ENCODE results near the gene IGFL2. TPM values are rescaled to one million over a fixed set of nuclear protein-coding genes. Genes with fewer than 3 reads are reported as not detected.

IGFL2 gene
- total RNA-seq, 3 donors from 2014 or later = 0.38 to 0.53 TPM; not detected in 1

DNA sequence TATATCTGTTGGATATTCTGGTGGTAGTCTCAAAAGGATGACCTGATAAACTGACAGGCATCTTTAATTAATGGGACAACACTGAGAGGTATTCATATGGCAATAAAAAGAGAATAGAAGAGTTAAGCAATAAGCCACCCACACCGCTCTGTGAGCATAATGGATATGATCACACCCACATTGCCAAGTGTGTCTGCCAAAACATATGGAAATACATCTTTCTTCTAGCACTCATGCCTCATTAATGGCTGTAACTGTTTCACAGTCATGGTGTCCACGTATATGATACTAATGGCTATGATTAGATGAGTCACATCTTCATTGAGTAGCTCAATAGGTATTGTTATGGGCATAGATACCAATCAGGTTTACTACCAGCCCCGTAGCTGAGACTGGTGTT is 36.7 kb upstream of the IGFL2 start:
- H3K36me3 ChIP-seq (ENCODE audit: low read depth) = no peaks in the 10 kb centered on the region
- no peaks in the 10 kb centered on the region for H3K4me1 ChIP-seq (ENCODE audit: low read depth)
- ATAC-seq = no peak
- no peaks in the 10 kb centered on the region for H3K9me3 ChIP-seq
- TF ChIP-seq, protein P1, sequence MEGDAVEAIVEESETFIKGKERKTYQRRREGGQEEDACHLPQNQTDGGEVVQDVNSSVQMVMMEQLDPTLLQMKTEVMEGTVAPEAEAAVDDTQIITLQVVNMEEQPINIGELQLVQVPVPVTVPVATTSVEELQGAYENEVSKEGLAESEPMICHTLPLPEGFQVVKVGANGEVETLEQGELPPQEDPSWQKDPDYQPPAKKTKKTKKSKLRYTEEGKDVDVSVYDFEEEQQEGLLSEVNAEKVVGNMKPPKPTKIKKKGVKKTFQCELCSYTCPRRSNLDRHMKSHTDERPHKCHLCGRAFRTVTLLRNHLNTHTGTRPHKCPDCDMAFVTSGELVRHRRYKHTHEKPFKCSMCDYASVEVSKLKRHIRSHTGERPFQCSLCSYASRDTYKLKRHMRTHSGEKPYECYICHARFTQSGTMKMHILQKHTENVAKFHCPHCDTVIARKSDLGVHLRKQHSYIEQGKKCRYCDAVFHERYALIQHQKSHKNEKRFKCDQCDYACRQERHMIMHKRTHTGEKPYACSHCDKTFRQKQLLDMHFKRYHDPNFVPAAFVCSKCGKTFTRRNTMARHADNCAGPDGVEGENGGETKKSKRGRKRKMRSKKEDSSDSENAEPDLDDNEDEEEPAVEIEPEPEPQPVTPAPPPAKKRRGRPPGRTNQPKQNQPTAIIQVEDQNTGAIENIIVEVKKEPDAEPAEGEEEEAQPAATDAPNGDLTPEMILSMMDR (IDR thresholded peaks at IDR 0.05) = no peak
- H3K4me3 ChIP-seq = no peak overlapping the region
- intact Hi-C loops (cut with DNase I, micrococcal nuclease) = no loop called here
- no peak for DNase-seq

- no peaks in the 10 kb centered on the region for H3K36me3 ChIP-seq (ENCODE audit: low read depth)
- TF ChIP-seq, protein P1 (IDR thresholded peaks at IDR 0.05) = no peak
- no peak overlapping the region for H3K4me3 ChIP-seq
- H3K4me1 ChIP-seq (ENCODE audit: low read depth) = no peaks in the 10 kb centered on the region
- DNase-seq = no peak
- no peak for ATAC-seq
- no peaks in the 10 kb centered on the region for H3K9me3 ChIP-seq
- intact Hi-C loops (cut with DNase I, micrococcal nuclease) = no loop called here
Observed at GRCh38 chr19:46112527-46112926, 35.5 kb upstream of the IGFL2 start.

- Histone ChIP-seq H3K4me1 (ENCODE audit: low read depth) (no peaks in the 10 kb centered on the region), H3K36me3 (ENCODE audit: low read depth) (no peaks in the 10 kb centered on the region), H3K4me3 (no peak overlapping the region), H3K9me3 (no peaks in the 10 kb centered on the region)
- DNase-seq = no peak
- TF ChIP-seq, protein P1 (IDR thresholded peaks at IDR 0.05) = no peak
- no peak for ATAC-seq
- intact Hi-C loops (cut with DNase I, micrococcal nuclease) = no loop called here
Observed at GRCh38 chr19:46113726-46114125, 34.3 kb upstream of the IGFL2 start.

DNA sequence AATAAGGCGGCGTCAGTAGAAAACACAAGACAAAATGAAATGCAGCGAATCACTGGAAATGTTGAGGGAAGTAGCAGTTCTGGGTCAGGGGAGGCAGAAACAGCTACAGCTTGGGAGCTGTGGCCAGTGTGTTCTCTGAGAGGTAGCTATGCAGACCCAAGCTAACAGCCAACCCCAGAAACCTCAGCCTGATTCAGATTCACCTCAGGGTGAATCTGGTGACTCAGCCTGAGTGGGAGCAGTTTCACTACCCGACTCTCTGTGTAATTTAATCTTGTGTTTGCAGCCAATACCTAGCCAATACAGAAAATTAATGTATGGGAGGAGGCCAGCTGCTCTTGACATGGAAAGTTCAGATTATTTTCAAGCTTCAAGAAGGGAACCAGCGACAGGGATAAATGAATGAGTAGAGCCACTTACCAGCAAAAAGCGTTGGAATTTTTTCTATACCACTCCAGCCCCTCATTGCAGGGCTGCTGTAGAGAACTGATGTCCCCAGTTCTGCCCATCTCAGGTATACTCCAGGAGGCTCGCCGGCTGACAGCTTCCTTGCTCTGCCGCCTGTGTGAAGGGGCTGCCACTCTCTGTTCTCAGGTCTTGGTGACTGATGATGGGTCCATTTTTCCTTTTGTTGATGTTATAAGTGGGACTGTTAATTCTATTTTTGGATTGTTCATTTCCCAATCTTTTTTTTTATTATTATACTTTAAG is 32.5 kb upstream of the IGFL2 start:
- TF ChIP-seq, protein P1 (IDR thresholded peaks at IDR 0.05) = no peak
- intact Hi-C loops (cut with DNase I, micrococcal nuclease) = no loop called here
- Histone ChIP-seq H3K4me3 (no peak overlapping the region), H3K36me3 (ENCODE audit: low read depth) (no peaks in the 10 kb centered on the region), H3K4me1 (ENCODE audit: low read depth) (no peaks in the 10 kb centered on the region), H3K9me3 (no peaks in the 10 kb centered on the region)
- no peak for ATAC-seq
- no peak for DNase-seq

- DNase-seq (no peak), ATAC-seq (no peak)
- H3K36me3 ChIP-seq (ENCODE audit: low read depth) = no peaks in the 10 kb centered on the region
- TF ChIP-seq, protein P1 (IDR thresholded peaks at IDR 0.05) = no peak
- no peaks in the 10 kb centered on the region for H3K4me1 ChIP-seq (ENCODE audit: low read depth)
- no peaks in the 10 kb centered on the region for H3K9me3 ChIP-seq
- H3K4me3 ChIP-seq = no peak overlapping the region
- intact Hi-C loops (cut with DNase I, micrococcal nuclease) = no loop called here
Observed at GRCh38 chr19:46116121-46116520, 31.9 kb upstream of the IGFL2 start.

DNA sequence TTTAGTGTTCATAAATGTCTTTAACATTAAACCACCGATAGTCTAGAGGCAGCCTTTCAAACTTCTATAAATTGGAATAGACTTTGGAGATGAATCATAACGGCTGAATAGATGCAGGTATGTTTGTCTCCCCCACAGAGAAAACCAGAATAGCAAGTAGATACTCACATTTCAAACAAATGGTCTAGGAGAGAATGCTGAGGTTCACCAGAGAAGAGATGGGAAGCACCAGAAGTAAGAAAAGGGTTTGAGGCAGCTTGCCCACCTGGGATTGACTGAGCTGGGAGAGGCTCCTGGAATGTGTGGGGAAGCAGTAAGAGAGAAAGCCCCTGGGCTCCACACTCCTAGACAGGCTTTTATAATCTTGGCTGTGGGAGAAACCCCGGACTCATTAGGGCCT is 29.9 kb upstream of the IGFL2 start:
- no peaks in the 10 kb centered on the region for H3K9me3 ChIP-seq
- ATAC-seq = no peak
- no peaks in the 10 kb centered on the region for H3K36me3 ChIP-seq (ENCODE audit: low read depth)
- intact Hi-C loops (cut with DNase I, micrococcal nuclease) = no loop called here
- no peaks in the 10 kb centered on the region for H3K4me1 ChIP-seq (ENCODE audit: low read depth)
- H3K4me3 ChIP-seq = no peak overlapping the region
- DNase-seq = no peak
- TF ChIP-seq, protein P1 (IDR thresholded peaks at IDR 0.05) = no peak
